ENCODE data around the gene HGFAC. TPM values are rescaled to one million over a fixed set of nuclear protein-coding genes. Genes with fewer than 3 reads are reported as not detected.

HGFAC gene
- total RNA-seq, 1 experiment from 2014 or later: 0.37 TPM

- Histone ChIP-seq H3K4me1 (ENCODE audit: insufficient read depth, low read length) (no peaks in the 10 kb centered on the region), H3K27me3 (ENCODE audit: insufficient read depth, low read length) (peaks cover 6% of the 10 kb centered on the region; the same call in 1 of the 2 replicates), H4K5ac (ENCODE audit: insufficient read length, low read depth, low read length) (no peak overlapping the region), H4K8ac (replicated peaks; ENCODE audit: insufficient read length, low read depth, low read length) (no peak overlapping the region), H3K18ac (ENCODE audit: insufficient read length, low read depth, low read length) (no peak overlapping the region), H3K9ac (ENCODE audit: extremely low read depth, insufficient read length, low read length) (no peak overlapping the region), H3K9me3 (ENCODE audit: control insufficient read depth, low read depth, low read length) (no peaks in the 10 kb centered on the region), H2AFZ (ENCODE audit: low read length) (no peak overlapping the region), H2BK120ac (ENCODE audit: low read depth, low read length, poor library complexity, severe bottlenecking) (no peak overlapping the region), H4K20me1 (ENCODE audit: control insufficient read depth, insufficient read depth, insufficient read length) (no peaks in the 10 kb centered on the region), H2BK5ac (ENCODE audit: insufficient read length, low read length) (no peak overlapping the region), H2BK15ac (ENCODE audit: low read depth, low read length) (no peak overlapping the region), H4K91ac (ENCODE audit: insufficient read length, low read depth, low read length) (no peak overlapping the region), H3T11ph (ENCODE audit: low read length) (no peak overlapping the region), H3K23me2 (ENCODE audit: insufficient read length, low read depth, low read length, poor library complexity, severe bottlenecking) (no peaks in the 10 kb centered on the region), H3K4me2 (ENCODE audit: insufficient read depth, insufficient read length, low read length) (no peak overlapping the region), H3K27ac (ENCODE audit: insufficient read length, low read depth, low read length) (no peak overlapping the region), H3K79me2 (ENCODE audit: insufficient read depth, low read length) (no peaks in the 10 kb centered on the region), H3K56ac (ENCODE audit: insufficient read length, low read depth, low read length) (no peak overlapping the region), H3K23ac (ENCODE audit: insufficient read length, low read depth, low read length) (no peak overlapping the region), H2AK5ac (ENCODE audit: insufficient read length, low read length) (no peak overlapping the region), H3K4ac (ENCODE audit: low read depth, low read length) (no peak overlapping the region), H2BK12ac (ENCODE audit: insufficient read length, low read depth, low read length) (no peak overlapping the region), H3K14ac (ENCODE audit: insufficient read depth, low read length) (peak overlapping the region; percentile 26; the same call in 1 of the 2 replicates), H3K79me1 (ENCODE audit: insufficient read depth, low read depth, low read length, poor library complexity, severe bottlenecking) (no peaks in the 10 kb centered on the region), H2BK20ac (ENCODE audit: low read depth, low read length, poor library complexity, severe bottlenecking) (no peak overlapping the region)
- whole genome bisulfite sequencing (ENCODE audit: extremely low coverage, insufficient read length, low lambda C conversion rate): no CpG with 5 or more reads among the region's 31 CpGs
- Mint-ChIP-seq H3K4me1 (peaks cover 4 to 6% of the 10 kb centered on the region in 2 experiments; a peak in 1 of 4 replicates), H3K4me3 (no peak overlapping the region), H3K9me3 (no peaks in the 10 kb centered on the region), H3K27me3 (ENCODE audit: low read depth) (peaks cover 66% of the 10 kb centered on the region), H3K27ac (no peak overlapping the region), H3K36me3 (ENCODE audit: insufficient read depth in 1 of 3, low read depth in 3 of 3) (no peaks in the 10 kb centered on the region)
- TF ChIP-seq CTCF (conservative IDR thresholded peaks at IDR 0.05): no peak
- no peak for DNase-seq
These were observed 27.8 kb downstream of the HGFAC start for GRCh38 chr4:3469386-3470243.

All from H9 (cell line).